OCI-LY1 (cell line): ENCODE results near the gene IGF1R.

ENCODE experiments used
- H2AFZ ChIP-seq: fragments of 200-600 bp; sonication (generic), shearing (Covaris generic); 2 replicates; pipeline ENCODE4 v1.6.0; 2014; ENCODE audit warnings: antibody characterized with exemption, mild to moderate bottlenecking, low read length
- H3F3A ChIP-seq: fragments of 200-600 bp; sonication (generic), shearing (Covaris generic); 2 replicates; pipeline ENCODE4 v1.6.0; 2014; ENCODE audit warnings: mild to moderate bottlenecking, antibody characterized with exemption, low read length, moderate library complexity; ENCODE audit not compliant: insufficient read depth
- H3K27ac ChIP-seq: fragments of 200-600 bp; sonication (generic); 2 replicates; pipeline ENCODE4 v1.5.1; 2014; ENCODE audit warnings: low read length, mixed run types, mild to moderate bottlenecking, low read depth; ENCODE audit not compliant: poor library complexity, severe bottlenecking
- H3K27me3 ChIP-seq: fragments of 200-600 bp; sonication (generic); 2 replicates; pipeline ENCODE4 v1.6.0; 2014; ENCODE audit warnings: antibody characterized with exemption, mild to moderate bottlenecking, low read length, moderate library complexity; ENCODE audit not compliant: insufficient read depth
- H3K36me3 ChIP-seq: fragments of 200-600 bp; sonication (generic); 2 replicates; pipeline ENCODE4 v1.6.1; 2014; ENCODE audit warnings: mild to moderate bottlenecking, antibody characterized with exemption, low read length, moderate library complexity, mixed read lengths; ENCODE audit not compliant: insufficient read depth
- H3K4me1 ChIP-seq: fragments of 200-600 bp; sonication (generic); 2 replicates; pipeline ENCODE4 v1.5.1; 2014; ENCODE audit warnings: mild to moderate bottlenecking, low read length, moderate library complexity; ENCODE audit not compliant: insufficient read depth, severe bottlenecking
- H3K4me2 ChIP-seq: fragments of 200-600 bp; sonication (generic), shearing (Covaris generic); 2 replicates; pipeline ENCODE4 v1.6.1; 2014; ENCODE audit warnings: low read length
- H3K4me3 ChIP-seq: fragments of 200-600 bp; sonication (generic); 2 replicates; pipeline ENCODE4 v1.5.1; 2014; ENCODE audit warnings: low read length, low read depth, mild to moderate bottlenecking, mixed read lengths; ENCODE audit not compliant: poor library complexity, severe bottlenecking
- H3K79me2 ChIP-seq: fragments of 200-600 bp; shearing (Covaris generic); 2 replicates; pipeline ENCODE4 v1.6.1; 2016; ENCODE audit warnings: mixed run types, low read length, mixed read lengths; ENCODE audit not compliant: insufficient read depth
- H3K9ac ChIP-seq: fragments of 200-600 bp; sonication (generic), shearing (Covaris generic); 2 replicates; pipeline ENCODE4 v1.6.1; 2014; ENCODE audit warnings: mild to moderate bottlenecking, low read length, mixed read lengths
- H3K9me2 ChIP-seq: fragments of 200-600 bp; sonication (generic), shearing (Covaris generic); 2 replicates; pipeline ENCODE4 v1.6.1; 2014; ENCODE audit warnings: low read depth, mild to moderate bottlenecking, low read length, mixed read lengths
- H3K9me3 ChIP-seq: fragments of 200-600 bp; shearing (Covaris generic); 2 replicates; pipeline ENCODE4 v1.6.1; 2014; ENCODE audit warnings: low read length, mixed read lengths
- H4K20me1 ChIP-seq: fragments of 200-600 bp; sonication (generic), shearing (Covaris generic); 2 replicates; pipeline ENCODE4 v1.6.0; 2016; ENCODE audit warnings: mild to moderate bottlenecking, low read length; ENCODE audit not compliant: insufficient read depth
- EZH2 ChIP-seq: fragments of 200-600 bp; sonication (generic), shearing (Covaris generic); IDR thresholded peaks from 2 replicates; pipeline ENCODE4 v1.8.0; 2017; ENCODE audit warnings: borderline replicate concordance, mixed run types, mild to moderate bottlenecking, antibody characterized with exemption, low read length, moderate library complexity, mixed read lengths
- TF ChIP-seq, protein P1 (sequence below): fragments of 200-600 bp; sonication (generic), shearing (Covaris generic); IDR thresholded peaks from 2 replicates; pipeline ENCODE4 v1.5.1; 2017; ENCODE audit warnings: mild to moderate bottlenecking, antibody characterized with exemption, low read length, moderate library complexity, mixed read lengths

Gene IGF1R

GRCh38 chr15:98678484-98678883 is 30.1 kb downstream of the IGF1R start:
- Histone ChIP-seq H3K27me3 (no peaks in the 10 kb centered on the region; the same call in 1 of the 2 replicates), H3K9me3 (no peaks in the 10 kb centered on the region), H3K9ac (no peak overlapping the region), H4K20me1 (no peaks in the 10 kb centered on the region), H2AFZ (no peak overlapping the region), H3K4me2 (no peak overlapping the region), H3K9me2 (no peaks in the 10 kb centered on the region), H3K79me2 (no peaks in the 10 kb centered on the region), H3K4me1 (no peaks in the 10 kb centered on the region), H3K4me3 (no peak overlapping the region), H3K36me3 (no peaks in the 10 kb centered on the region), H3K27ac (no peak overlapping the region), H3F3A (no peaks in the 10 kb centered on the region)
- TF ChIP-seq, protein P1, sequence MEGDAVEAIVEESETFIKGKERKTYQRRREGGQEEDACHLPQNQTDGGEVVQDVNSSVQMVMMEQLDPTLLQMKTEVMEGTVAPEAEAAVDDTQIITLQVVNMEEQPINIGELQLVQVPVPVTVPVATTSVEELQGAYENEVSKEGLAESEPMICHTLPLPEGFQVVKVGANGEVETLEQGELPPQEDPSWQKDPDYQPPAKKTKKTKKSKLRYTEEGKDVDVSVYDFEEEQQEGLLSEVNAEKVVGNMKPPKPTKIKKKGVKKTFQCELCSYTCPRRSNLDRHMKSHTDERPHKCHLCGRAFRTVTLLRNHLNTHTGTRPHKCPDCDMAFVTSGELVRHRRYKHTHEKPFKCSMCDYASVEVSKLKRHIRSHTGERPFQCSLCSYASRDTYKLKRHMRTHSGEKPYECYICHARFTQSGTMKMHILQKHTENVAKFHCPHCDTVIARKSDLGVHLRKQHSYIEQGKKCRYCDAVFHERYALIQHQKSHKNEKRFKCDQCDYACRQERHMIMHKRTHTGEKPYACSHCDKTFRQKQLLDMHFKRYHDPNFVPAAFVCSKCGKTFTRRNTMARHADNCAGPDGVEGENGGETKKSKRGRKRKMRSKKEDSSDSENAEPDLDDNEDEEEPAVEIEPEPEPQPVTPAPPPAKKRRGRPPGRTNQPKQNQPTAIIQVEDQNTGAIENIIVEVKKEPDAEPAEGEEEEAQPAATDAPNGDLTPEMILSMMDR = no peak
- TF ChIP-seq EZH2 = no peak

DNA sequence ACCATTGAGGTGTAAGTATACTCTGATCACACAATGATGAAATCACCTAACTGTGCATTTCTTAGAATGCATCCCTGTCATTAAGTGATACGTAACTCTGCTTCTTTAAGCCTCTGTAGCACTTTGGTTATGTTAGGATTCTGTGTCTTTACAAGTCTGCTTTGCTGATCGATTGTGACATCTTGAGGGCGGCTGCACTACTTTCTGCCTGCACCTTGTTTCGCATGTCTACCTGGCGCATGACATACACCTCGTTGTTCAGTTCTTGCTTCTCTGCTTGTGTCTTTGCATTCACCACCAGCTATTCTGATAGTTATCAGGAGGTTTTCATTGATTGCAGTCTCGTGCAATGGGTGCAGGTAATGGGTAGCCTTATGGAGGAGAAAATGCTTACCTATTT is 32.7 kb downstream of the IGF1R start:
- H3K27me3 ChIP-seq = no peaks in the 10 kb centered on the region; the same call in 1 of the 2 replicates
- no peaks in the 10 kb centered on the region for H3K9me3 ChIP-seq
- no peaks in the 10 kb centered on the region for H3K9me2 ChIP-seq
- no peak overlapping the region for H3K27ac ChIP-seq
- H3F3A ChIP-seq = no peaks in the 10 kb centered on the region
- H3K36me3 ChIP-seq = no peaks in the 10 kb centered on the region
- no peak overlapping the region for H3K4me2 ChIP-seq
- H3K9ac ChIP-seq = no peak overlapping the region
- H2AFZ ChIP-seq = no peak overlapping the region
- no peaks in the 10 kb centered on the region for H3K79me2 ChIP-seq
- no peaks in the 10 kb centered on the region for H4K20me1 ChIP-seq
- TF ChIP-seq EZH2 = no peak
- TF ChIP-seq, protein P1 = no peak
- H3K4me3 ChIP-seq = no peak overlapping the region
- no peaks in the 10 kb centered on the region for H3K4me1 ChIP-seq

DNA sequence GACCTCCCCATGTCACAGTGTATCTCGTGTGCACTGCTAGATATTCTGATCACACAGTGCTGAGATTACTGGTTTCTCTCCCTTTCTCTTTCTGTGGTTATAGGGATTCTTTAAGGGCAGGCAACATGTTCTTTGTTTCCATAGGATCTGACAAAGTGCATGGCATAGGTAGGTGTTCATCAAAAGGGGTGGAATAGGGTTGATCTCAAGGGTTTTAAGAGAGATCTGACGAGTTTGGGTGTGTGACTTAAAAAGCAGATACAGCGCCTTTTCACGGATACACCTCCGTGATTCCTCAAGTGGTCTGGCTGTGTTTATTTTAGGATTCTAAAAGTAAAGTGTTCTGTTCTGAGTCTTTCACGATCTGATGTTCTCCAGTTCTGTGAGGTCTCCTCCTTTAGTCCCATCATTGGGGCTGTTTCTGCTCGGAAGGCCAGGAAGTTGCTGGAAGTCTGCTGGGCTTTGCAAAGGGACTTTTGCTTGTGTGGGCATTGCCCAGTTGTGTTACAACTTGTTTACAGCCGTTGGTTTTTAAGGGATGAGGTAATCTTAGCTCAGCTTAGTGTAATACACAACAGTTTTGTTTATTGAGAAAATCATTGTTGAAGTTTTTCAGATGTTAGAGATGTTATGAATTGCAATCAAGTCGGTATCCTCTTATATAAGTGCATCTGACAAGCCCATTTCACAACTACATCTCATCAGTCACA is 34.8 kb downstream of the IGF1R start:
- H3K36me3 ChIP-seq = no peaks in the 10 kb centered on the region
- H3F3A ChIP-seq = no peaks in the 10 kb centered on the region
- no peak for TF ChIP-seq EZH2
- TF ChIP-seq, protein P1 = no peak
- H3K4me2 ChIP-seq = no peak overlapping the region
- no peaks in the 10 kb centered on the region for H4K20me1 ChIP-seq
- no peak overlapping the region for H3K9ac ChIP-seq
- H3K4me3 ChIP-seq = no peak overlapping the region
- H3K27me3 ChIP-seq = no peaks in the 10 kb centered on the region; the same call in 1 of the 2 replicates
- H3K9me2 ChIP-seq = no peaks in the 10 kb centered on the region
- H3K79me2 ChIP-seq = no peaks in the 10 kb centered on the region
- no peak overlapping the region for H3K27ac ChIP-seq
- H3K4me1 ChIP-seq = no peaks in the 10 kb centered on the region
- no peak overlapping the region for H2AFZ ChIP-seq
- H3K9me3 ChIP-seq = no peaks in the 10 kb centered on the region
